DMS79 (cell line): ENCODE data around the gene NR4A1.

Experiments
- DNase-seq: peaks from one replicate; lab custom pipeline; 2025; lab: John Stamatoyannopoulos, UW

NR4A1 gene

DNA sequence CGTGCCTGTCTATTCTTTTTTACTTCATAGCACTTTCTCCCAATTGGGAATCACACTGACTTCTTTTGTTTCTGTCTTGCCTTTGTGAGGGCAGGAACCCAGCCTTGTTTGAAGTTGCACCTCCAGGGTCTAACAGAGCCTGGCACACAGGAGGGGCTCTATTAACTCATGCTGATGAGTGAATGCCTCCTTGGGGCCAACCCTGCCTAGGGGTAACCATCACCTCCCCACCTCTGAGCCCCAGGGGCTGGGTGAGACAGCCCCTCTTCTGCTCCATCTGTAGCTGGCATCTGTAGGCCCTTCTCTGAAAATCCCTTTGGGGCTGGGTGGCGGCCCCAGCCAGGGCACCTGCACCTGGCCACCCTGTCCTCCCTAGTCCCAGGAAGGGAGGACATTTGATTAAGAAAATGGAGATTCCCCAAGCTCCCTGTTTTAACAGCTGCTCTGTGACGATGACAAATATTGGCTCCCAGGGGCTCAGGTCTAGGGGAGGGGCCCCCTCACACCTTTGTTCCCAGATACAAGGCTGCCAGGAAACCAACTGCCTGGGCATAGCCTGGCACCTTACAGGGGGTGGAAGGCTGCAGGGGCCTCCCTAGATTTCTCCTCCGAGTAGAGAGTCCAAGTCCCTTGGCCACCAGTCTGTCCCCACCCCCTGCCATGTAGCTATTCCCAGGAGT lies 32.7 kb upstream of the NR4A1 start:
- no peak for DNase-seq

DNA sequence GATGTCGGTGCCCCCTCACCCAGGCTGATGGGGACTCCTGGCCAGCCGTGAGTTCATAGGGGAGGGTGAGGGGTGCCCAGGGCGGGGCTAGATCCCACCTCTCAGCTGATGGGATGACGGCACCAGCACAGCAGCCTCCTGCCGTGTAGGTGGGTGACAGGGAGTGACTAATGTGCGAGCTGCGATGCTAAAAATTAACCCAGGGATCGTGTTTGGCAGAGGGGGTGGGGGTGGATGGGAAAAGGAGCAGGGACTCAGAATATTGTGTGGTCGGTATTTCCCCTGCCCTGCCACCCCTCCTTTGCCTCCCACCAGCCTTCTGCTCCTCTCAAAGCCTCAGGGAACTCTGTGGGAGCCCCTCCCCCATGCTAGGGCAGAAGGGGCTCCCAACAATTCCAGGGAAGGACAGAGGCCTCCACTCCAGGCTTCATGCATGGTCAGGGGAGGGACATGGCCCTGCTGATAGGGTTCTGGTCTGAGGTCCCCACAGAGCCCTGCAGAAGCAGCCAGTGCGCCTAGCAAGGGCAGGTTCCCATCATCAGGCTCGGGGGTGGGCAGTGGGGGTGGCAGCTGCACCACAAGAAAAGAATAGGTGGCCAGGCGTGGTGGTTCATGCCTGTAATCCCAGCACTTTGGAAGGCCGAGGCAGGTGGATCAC lies 32.0 kb upstream of the NR4A1 start:
- DNase-seq = no peak

DNA sequence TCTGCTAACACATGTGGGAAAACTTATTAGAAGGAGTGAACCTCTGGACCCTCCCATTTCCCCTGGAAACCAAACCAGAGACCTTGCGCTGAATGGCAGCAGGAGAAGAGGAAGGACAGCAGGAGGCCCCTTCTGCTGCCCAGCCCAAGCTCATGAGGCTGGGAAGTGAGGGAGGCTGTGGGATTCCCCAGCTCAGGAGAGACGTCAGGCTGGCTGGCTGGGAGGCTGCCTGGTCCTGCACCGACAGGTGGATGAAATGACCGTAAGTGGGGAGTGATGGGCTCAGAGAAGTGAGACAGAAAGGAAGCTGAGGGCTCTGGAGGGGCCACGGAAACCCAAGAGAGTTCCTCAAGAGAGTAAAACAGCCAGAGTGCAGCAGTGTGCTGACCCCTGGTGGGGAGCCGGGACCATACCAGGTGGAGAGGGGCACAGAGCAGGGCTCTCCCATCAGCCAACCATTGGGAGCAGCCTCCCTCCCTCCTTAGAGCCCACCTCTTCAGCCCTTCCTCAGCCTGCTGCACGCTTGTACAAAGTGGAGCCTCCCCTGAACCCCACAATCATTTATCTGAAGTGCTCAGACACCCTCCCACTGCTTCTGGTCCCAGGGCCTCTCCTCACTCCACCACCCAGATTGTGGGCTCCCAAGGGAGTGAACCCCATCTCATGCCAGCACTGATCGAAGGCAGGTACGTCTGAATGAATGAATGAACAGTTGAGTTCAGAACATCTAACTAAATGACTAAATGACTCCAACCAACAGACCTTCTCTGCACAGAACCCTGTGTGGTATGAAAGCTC lies 30.5 kb upstream of the NR4A1 start:
- DNase-seq = no peak

DNA sequence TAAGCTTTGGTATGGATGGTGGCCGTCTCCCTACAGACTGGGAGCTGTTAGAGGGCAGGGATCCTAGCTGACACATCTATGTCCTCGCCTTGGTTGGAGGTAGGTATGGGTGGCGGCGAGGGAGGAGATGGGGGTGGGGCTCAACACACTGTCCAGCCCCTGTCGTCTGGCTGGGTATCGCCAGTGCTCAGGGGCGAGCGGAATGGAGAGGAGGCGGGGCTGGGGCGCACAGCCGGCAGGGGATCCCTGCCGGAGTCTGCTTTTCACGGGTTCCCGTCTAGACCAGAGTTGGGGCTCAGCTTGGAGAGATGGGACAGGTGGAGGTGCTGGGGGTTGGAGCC lies 28.4 kb upstream of the NR4A1 start:
- no peak for DNase-seq

DNA sequence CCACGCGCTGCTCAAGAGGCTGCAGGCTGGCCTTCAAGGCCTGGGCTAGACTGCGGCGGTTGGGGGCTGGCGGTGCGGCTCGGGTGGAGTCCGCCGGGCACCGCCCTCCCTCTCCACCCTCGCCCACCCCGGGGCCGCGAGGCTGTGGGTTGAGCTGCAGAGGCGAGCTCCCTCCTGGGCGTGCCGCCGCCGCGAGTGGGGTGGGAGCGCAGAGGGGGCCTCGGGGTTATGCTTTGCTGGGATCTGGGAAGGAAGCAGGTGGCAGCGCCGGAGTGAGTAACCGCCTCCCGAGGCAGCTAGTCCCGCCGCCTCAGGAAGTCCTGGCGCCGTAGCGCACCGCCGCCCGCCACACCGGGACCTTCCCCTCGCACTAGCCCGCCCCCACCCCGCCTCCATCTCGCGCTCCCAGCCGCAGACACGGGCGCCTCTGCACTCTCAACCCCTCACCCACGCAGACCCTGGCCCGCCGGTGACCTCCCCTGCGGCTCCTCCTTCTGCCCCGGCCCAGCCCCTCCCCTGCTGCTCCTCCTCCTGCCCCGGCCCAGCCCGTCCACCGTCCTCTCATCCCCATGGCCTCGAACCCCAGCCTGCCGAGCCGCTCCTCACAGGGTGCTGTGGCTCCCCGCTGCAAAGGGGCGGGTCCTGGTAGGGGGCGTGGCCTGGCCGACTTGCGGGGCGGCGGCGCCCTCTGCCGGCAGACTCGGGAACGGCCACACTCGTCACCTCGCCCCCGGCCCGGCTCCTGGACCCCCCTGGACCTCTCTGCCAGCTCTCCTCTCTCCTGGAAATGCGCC lies 27.9 kb upstream of the NR4A1 start:
- no peak for DNase-seq

DNA sequence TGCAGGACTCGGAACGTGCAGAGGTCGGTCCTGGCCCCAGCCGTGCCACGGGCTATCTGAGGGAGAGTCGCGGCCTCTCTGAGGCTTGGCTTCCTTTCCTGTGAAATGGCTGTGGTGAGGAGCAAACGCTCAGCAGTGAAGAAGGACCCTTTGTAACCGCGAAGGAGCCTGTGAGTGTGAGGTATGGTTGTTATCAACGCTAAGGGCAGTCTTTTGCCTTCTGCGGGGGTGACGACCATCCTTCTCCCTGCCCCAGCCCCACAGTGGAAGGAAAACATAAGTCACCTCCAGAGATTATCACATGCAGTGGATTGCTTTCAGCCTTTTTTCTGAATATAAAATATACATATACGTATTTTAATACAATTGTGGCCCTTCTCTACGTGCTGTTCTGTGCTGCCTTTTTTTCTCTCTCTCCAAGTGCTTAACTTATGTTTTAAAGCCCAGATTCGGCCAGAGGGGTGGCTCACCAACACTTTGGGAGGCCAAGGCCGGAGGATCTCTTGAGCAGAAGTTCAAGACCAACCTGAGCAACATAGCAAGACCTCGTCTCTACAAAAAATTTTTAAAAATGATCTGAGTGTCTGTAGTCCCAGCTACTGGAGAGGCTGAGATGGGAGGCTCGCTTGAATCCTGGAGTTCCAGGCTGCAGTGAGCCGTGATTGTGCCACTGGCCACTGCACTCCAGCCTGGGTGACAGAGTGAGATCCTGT lies 27.1 kb upstream of the NR4A1 start:
- DNase-seq = no peak

DNA sequence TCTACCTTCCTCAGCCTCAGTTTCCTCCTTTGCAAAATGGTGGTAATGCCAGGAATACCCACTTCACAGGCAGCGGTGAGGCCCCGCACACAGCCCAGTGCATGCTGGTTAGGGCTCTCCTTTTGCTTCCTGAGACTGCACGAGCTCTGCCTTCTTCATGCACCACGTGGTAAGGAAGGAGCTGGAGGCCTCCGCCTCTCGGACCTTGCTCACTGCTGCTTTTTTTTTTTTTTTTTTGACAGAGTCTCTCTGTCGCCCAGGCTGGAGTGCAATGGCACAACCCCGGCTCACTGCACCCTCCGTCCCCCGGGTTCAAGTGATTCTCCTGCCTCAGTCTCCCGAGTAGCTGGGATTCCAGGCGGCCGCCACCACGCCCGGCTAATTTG lies 26.4 kb upstream of the NR4A1 start:
- DNase-seq = no peak

DNA sequence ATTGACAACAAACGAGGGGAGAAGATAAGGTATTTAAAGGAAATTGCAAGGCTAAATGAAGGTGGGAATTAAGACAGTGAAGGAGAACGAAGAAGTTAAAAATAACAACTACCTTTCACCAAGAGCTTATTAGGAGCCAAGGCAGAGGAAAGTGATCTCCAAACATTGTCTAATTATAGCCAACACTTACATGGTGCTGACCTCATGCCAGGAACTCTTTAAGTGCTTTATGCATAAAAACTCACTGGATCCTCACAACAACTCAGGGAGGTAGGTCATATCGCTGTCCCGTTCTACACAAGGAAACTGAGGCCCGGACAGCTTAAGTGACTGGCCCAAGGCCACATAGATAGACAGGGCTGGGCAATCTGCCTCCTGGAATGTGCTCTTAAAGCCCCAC lies 25.0 kb upstream of the NR4A1 start:
- no peak for DNase-seq

DNA sequence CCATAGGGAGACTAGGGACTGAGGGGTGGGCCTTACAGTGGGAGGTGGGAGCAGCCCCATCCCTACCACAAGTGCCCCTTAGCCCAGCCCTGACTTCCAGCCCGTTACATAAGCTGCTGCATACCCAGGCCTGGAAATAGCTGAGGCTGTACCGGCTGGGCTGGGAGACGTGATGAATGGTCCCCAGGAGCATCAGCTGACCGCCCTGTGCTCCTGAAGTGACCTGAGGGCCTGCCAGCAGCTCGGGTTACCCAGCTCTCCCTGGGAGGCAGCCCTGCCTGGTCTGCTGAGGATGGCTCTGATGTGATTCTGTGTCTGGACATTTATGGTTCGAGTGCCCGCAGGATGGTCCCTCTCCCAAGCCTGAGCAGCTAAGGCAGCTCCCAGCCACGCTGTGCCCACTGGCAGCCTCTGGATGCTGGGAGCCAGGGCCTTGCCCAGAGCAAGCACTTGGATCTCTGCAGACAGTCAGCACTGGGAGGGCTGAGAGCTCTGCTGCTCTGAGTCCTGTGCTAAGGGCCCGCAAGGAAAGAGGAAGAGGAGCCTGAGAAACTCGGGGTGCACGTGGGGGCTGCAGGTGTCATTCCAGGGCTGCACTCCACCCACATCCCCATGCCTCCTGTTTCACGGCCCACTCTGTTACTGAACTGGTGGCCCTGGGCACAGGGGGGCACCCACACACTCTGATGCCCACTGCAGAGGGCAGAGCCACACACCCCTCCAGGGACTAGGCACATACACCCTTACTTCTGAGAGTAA lies 24.0 kb upstream of the NR4A1 start:
- no peak for DNase-seq

DNA sequence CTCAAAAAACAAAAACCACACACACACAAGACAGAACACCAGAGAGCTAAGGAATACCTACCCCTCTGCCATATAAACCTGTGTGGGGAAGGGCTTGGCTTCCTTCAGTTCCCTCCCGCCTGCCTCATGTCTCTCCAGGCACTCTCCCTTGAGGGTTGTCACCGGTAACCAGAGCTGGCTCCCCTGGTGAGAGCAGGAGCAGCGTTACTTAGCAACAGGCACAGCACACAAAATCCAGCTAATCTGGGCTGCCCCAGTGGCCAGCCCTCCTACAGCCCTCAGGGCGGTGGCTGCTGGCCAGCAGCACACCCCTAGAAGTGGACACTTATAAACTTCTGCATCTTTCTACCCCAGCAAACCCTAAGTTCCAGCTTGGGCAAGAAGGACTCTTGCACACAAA lies 21.6 kb upstream of the NR4A1 start:
- peak; percentile 47 for DNase-seq

DNA sequence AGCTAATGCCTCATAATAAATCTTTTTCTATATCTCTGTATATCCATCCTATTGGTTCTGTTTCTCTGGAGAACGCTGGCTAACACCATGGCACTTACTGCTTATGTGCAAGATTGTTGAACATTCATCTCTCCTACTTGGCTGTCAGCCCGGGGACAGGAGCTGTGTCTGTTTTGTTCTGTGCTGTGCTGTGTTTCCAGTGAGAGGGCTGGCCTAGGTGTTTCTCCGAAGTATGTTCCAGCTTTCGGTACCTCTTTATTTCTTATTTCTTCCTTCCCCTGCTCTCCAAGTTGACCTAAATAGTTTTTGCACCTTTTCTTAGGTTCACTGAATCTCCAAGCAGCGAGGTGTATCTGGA lies 18.8 kb upstream of the NR4A1 start:
- no peak for DNase-seq

DNA sequence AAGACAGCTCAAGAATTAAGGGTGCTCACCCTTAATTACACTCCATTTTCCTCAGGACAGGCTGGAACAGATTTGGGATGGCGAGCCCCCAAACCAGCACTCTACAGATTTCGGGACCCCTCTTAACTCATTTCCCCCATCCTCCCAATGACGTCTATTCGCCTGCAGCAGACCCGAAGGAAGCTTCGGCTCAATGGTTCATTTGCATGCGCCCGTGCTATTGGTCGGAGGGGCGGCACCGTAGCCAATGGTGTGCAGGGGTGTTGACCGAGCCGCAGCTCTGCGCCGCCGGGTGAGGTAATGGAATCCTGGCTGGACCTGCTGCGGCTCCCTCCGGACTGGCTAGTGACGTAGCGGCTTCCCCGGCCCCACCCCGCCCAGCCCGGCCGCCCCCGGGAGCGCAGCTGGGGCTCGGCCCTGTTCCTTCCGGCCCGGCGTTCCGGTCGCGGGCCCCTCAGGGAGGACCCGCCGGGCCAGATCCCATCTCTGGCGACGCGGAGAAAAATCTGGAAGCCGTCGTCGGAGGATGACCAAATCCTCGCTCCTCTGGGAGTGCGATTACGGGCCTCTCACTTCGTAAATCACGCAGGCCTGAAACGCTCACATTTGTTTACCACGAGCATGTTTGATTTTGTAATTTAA lies 18.3 kb upstream of the NR4A1 start:
- peak; percentile 77 for DNase-seq

DNA sequence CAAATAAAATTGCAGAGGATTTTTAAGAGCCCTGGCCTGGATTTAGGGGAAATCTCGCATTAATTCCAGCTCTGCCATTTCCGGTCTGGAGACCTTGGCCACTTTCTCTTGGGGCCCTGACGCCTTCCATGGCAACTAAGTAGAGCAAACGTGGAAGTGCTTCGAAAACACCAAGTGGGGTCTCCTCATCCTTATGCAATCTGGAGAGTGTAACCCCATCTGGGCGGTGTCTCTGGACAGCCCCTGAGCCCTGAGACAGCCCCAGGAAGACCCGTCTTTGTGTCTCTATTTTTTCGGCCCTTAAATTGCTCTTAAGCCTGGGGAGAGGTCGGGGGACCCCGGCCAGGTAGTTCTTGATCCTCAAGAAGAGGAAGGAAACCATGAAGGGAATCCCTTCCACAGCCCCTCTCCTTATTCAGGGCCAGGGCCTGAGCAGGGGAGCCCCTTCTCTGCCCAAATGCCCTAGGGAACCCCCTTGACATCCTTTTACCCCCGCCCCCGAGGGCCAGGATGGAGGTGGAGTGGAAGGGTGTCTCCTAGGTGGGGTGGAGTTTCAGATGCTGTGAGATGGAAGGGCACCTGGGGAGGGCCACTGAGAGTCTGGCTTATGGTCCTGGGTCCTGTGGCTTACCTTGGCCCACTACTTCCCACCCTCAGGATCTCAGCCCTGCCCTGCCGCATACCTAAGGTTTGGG lies 17.6 kb upstream of the NR4A1 start:
- no peak for DNase-seq

DNA sequence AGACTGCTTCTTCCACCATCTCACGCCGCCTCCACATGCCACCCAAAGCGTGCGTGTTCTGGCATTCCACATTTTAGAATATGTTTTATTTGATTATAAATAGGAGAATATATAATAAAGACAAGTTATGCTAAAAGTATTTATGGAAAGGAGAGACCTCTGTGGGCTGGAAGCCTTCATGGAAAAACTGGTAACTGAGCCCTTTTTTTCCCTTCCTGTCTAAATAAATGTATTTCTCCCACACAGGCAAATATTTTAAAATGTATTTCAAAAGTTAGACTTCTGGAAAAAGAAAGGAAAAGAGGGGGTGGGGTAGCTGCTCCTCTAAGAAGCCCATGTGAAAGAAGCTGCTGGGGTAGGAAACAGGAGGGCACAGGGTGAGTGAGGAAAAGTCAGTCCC lies 16.1 kb upstream of the NR4A1 start:
- DNase-seq = no peak

DNA sequence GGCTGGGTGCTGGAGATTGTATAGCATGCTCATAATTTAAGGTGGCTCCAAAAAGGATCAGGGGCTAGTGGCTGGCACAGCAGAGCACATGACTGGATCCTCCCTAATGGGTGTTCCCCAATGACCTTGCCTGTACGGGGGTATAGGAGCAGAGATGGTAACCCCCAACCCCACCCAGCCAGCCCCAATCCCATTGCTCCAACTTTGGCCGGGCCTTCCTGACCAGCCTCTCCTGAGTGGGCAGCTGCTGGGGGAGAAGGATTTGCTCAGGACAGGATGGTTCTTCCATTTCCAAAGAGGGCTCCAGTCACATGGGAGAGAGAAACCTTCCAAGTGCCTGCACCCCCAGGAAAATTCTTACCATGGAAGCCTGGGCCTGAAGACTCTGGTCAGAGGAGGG lies 15.3 kb upstream of the NR4A1 start:
- no peak for DNase-seq

DNA sequence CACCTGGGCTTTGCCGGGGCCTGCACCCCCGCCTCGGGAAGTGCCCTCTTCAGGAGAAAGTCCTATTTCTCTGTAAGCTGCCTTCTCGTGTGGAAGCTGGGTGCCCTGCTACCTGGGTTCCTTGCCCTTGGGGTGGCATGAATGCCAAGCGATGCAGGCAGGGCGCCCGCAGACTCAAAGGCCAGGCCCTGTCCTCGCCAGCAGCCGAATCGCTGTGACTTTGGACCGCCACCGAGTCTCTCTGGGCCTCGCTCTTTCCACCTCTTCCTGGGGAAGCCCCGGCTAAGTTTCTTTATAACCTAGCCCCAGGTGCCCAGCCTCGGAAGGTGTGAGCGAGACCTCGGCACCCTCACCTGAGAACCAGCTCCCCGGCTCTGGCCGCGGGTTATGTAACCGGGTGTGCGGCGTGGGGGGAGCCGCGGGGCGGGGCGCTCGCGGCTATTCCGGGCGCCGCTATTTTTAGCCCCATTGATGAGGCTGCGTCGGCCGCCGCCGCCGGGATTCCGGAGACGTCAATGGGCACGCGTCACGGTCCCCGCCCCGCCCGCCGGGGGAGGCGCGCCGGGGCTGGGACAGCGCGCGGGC lies 14.6 kb upstream of the NR4A1 start:
- no peak for DNase-seq

DNA sequence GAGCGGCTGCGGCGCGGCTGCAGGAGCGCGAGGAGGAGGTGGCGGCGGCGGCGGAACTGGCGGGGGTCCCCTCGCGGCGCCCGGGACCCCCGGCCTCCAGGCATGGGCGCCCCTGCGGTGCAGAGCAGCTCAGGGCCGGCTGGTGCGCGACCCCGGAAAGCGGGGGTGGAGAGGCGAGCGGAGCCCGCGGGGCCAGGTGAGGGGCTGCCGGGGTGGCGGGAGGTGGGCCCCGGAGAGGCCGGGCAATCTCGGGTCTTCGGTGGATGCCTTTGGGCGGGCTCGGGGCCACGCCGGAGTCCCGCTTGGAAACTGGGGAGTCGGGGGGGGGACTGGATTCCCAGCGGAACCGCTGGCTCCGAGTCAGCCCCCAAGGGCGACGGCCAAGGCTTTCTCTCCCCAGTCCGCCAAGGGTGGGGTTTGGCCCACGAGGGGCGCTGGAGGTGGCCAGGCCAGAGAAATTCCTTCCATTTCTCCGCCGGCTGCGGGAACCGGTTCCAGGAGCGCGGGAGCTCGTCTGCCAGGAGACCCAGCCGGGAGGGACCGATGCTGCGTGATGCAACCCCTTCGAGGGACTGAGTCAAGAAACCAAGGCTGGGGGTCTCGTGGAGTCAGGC lies 13.9 kb upstream of the NR4A1 start:
- no peak for DNase-seq

DNA sequence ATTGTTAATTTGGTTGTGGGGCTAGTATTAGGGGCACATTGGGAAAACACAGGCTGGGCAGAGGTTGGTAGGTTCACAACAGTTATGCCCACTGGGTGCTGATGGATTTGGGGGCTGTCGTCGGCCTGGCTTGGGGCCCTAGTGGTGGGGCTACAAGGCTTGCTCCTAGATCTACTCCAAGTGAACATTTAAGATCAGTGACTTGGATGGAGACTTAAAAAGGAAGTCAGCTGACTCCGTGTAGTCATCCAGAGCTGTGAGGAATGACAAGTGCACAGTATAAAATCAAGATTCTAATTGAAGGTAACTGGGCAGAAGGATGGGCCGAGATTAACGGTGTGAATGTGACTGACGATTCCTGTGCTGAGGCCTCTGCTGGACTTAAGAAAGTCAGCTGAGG lies 12.8 kb upstream of the NR4A1 start:
- DNase-seq = no peak

DNA sequence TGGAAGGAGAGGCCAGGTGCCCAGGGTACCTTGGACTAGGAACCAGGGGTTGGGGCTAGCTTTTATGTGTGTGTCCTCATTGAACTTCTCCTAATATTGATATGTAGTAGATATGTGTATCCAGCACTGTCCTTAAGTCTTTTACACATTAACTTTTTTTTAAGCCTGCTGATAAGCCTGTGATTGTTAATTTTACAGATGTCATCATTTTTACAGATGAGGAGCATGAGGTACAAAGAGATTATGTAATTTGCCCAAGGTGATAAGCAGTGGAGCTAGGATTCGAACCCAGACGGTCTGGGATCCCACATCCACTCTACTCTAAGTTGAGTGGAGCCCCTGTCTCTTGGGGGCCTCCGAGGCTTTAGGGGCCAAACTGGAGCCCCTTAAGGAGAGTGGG lies 10.2 kb upstream of the NR4A1 start:
- no peak for DNase-seq
